ENCODE measurements around the gene ADD1.
"Not testable (repeated sequence)": the region's sequence is repeated elsewhere in the genome, so short reads cannot be mapped to it uniquely, and the experiment has no call there.

Gene ADD1

GRCh38 chr4:2944586-2945526 lies 101.2 kb downstream of the ADD1 start:
- DNase-seq (ENCODE audit: low read depth) = no peak

GRCh38 chr4:2945619-2946604 lies 102.3 kb downstream of the ADD1 start:
- not testable (repeated sequence) for DNase-seq (ENCODE audit: low read depth)

GRCh38 chr4:2946812-2947600 lies 103.4 kb downstream of the ADD1 start:
- DNase-seq (ENCODE audit: low read depth) = no peak

GRCh38 chr4:2947926-2948325 lies 104.3 kb downstream of the ADD1 start:
- DNase-seq (ENCODE audit: low read depth) = no peak

- DNase-seq (ENCODE audit: low read depth) = no peak
Measured at GRCh38 chr4:2948895-2949781, 105.5 kb downstream of the ADD1 start.

GRCh38 chr4:2949782-2950125 lies 106.1 kb downstream of the ADD1 start:
- no peak for DNase-seq (ENCODE audit: low read depth)

GRCh38 chr4:2950221-2950989 lies 106.8 kb downstream of the ADD1 start:
- no peak for DNase-seq (ENCODE audit: low read depth)

GRCh38 chr4:2953496-2953895 lies 109.9 kb downstream of the ADD1 start:
- DNase-seq (ENCODE audit: low read depth) = no peak

GRCh38 chr4:2954358-2955185 lies 110.9 kb downstream of the ADD1 start:
- DNase-seq (ENCODE audit: low read depth) = no peak

- DNase-seq (ENCODE audit: low read depth) = not testable (repeated sequence)
Measured at GRCh38 chr4:2955186-2956044, 111.8 kb downstream of the ADD1 start.

- no peak for DNase-seq (ENCODE audit: low read depth)
Measured at GRCh38 chr4:2958446-2958845, 114.8 kb downstream of the ADD1 start.

- not testable (repeated sequence) for DNase-seq (ENCODE audit: low read depth)
Measured at GRCh38 chr4:2960450-2960849, 116.8 kb downstream of the ADD1 start.

GRCh38 chr4:2961421-2961810 lies 117.8 kb downstream of the ADD1 start:
- no peak for DNase-seq (ENCODE audit: low read depth)

GRCh38 chr4:2961811-2962441 lies 118.3 kb downstream of the ADD1 start:
- no peak for DNase-seq (ENCODE audit: low read depth)

- no peak for DNase-seq (ENCODE audit: low read depth)
Measured at GRCh38 chr4:2962614-2963174, 119.0 kb downstream of the ADD1 start.

GRCh38 chr4:2963175-2963965 lies 119.7 kb downstream of the ADD1 start, which contains the start of the genes GRK4 and NOP14:
Gene GRK4, plus strand, starts transcription at chr4:2963571. Its CDS starts 500 bp downstream, at chr4:2964071.
Gene NOP14, minus strand, starts transcription at chr4:2963406. Its CDS starts 87 bp downstream, at chr4:2963319.
- DNase-seq (ENCODE audit: low read depth) = peak; percentile 96

Data from stimulated activated CD8-positive, alpha-beta memory T cell treated with anti-CD3 and anti-CD28 coated beads, Interleukin-12 subunit alpha, Interleukin-12 subunit beta, amount 100 ng/mL, for 1 hour (primary cell).